RWPE2 (cell line): ENCODE data around the gene PRSS53.

Source experiments
- ATAC-seq: fragments of 200-7000 bp; cut with Tn5 transposase; 3 replicates; pipeline ENCODE4 v1.9.1; 2021; ENCODE audit warnings: low read depth
- DNase-seq: peaks from one replicate; pipeline ENCODE4 v3.0.0-alpha.2; 2020; ENCODE audit warnings: low spot score
- H3K27ac ChIP-seq: fragments of 450-650 bp; 2 replicates; pipeline ENCODE4 v1.5.1; 2017; ENCODE audit warnings: mild to moderate bottlenecking; ENCODE audit not compliant: poor library complexity, severe bottlenecking
- H3K27me3 ChIP-seq: fragments of 250-450 bp; sonication (Bioruptor Pico); 2 replicates; pipeline ENCODE4 v1.5.1; 2021; ENCODE audit warnings: mild to moderate bottlenecking, moderate library complexity; ENCODE audit not compliant: insufficient read depth, poor library complexity, severe bottlenecking
- H3K36me3 ChIP-seq: fragments of 250-450 bp; sonication (Bioruptor Pico); 2 replicates; pipeline ENCODE4 v1.5.1; 2020; ENCODE audit warnings: low read depth, mild to moderate bottlenecking, moderate library complexity
- H3K4me1 ChIP-seq: fragments of 250-450 bp; sonication (Bioruptor Pico); 2 replicates; pipeline ENCODE4 v1.5.1; 2021; ENCODE audit warnings: mild to moderate bottlenecking, moderate library complexity; ENCODE audit not compliant: insufficient read depth, poor library complexity, severe bottlenecking
- H3K4me3 ChIP-seq: fragments of 250-450 bp; sonication (Bioruptor Pico); 2 replicates; pipeline ENCODE4 v1.5.1; 2021; ENCODE audit warnings: mild to moderate bottlenecking, moderate library complexity; ENCODE audit not compliant: severe bottlenecking
- H3K9me3 ChIP-seq: fragments of 250-450 bp; sonication (Bioruptor Pico); 2 replicates; pipeline ENCODE4 v1.5.1; 2021; ENCODE audit warnings: mild to moderate bottlenecking, moderate library complexity; ENCODE audit not compliant: severe bottlenecking
- CTCF ChIP-seq: fragments of 450-650 bp; IDR thresholded peaks from one replicate; pipeline ENCODE4 v1.5.1; 2017; ENCODE audit warnings: mild to moderate bottlenecking, moderate library complexity; ENCODE audit not compliant: poor library complexity, severe bottlenecking

Gene PRSS53

DNA sequence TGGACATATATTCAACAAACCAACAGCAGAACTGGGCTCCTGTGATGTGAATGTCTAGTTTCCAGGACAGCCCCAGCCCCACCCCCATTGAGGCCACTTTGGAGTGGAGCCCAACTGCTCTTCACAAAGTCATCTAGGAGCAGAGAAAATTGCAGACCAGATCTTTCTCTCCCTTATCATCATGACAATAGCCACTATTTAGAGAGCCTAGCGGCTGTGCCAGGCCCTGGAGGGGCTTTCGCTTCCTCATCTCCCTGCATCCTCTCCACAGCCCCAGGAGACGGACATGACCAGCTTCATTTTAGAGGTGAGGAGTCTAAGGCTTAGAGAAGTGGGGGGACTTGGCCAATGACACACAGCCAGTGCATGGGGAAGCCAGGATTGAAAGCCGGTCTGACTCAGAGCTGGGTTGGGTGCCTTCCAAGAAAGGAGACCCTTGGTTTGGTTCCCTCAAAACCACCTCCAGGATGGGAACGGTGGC lies 45.4 kb upstream of the PRSS53 start:
- DNase-seq (no peak), ATAC-seq (no peak)
- TF ChIP-seq CTCF: no peak
- Histone ChIP-seq H3K27me3 (no peaks in the 10 kb centered on the region), H3K27ac (peak overlapping the region; percentile 91), H3K9me3 (no peaks in the 10 kb centered on the region), H3K4me3 (peak overlapping the region; percentile 53), H3K4me1 (peaks cover 52% of the 10 kb centered on the region), H3K36me3 (peaks cover 45% of the 10 kb centered on the region)

GRCh38 chr16:31133046-31133501 lies 44.3 kb upstream of the PRSS53 start:
- H3K27me3 ChIP-seq: no peaks in the 10 kb centered on the region
- TF ChIP-seq CTCF: no peak
- no peaks in the 10 kb centered on the region for H3K9me3 ChIP-seq
- no peak for ATAC-seq
- peaks cover 45% of the 10 kb centered on the region for H3K36me3 ChIP-seq
- H3K4me1 ChIP-seq: peaks cover 43% of the 10 kb centered on the region
- H3K27ac ChIP-seq: peak overlapping the region; percentile 91
- no peak overlapping the region for H3K4me3 ChIP-seq
- peak; percentile 47 for DNase-seq

DNA sequence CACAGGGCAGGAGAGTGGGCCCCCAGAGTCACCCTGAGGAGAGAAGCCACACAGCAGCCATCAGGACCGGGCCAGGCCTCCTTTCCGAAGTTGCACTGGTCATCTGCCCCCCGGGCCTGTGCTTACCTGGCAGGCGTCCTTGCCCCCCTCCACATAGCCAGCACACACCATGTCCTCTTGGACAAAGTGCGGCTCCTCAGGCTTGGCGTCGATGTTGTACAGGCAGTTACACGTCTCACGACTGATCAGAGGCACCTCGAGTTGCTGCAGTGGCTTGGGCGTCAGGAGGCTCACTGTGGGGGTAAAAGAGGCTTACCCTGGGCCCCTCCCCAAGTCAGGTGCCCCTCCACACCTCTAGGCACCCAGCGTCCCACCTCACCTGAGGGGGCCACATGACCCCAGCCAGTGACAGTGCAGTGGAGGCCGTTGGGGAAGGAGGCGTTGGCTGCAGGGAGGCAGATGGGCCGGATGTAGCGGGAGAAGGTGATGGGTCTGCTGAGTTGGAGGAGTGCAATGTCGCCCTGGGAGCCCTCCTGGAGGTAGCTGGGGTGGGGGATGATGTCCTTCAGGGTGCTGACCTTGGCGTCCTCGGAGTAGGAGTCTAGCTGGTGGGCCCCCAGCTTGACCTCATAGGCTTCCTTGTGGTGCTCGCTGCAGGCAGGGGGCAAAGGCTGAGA lies 43.7 kb upstream of the PRSS53 start:
- Histone ChIP-seq H3K36me3 (peaks cover 45% of the 10 kb centered on the region), H3K27me3 (no peaks in the 10 kb centered on the region), H3K27ac (peak overlapping the region; percentile 75), H3K4me3 (no peak overlapping the region), H3K9me3 (no peaks in the 10 kb centered on the region), H3K4me1 (peaks cover 41% of the 10 kb centered on the region)
- no peak for ATAC-seq
- DNase-seq: peak; percentile 63
- TF ChIP-seq CTCF: no peak

GRCh38 chr16:31131841-31132271 lies 43.1 kb upstream of the PRSS53 start:
- Histone ChIP-seq H3K9me3 (no peaks in the 10 kb centered on the region), H3K4me3 (no peak overlapping the region), H3K27ac (peak overlapping the region; percentile 75), H3K27me3 (no peaks in the 10 kb centered on the region), H3K4me1 (peaks cover 41% of the 10 kb centered on the region), H3K36me3 (peaks cover 45% of the 10 kb centered on the region)
- ATAC-seq (0 out of 3 replicates have a peak, but pooled peaks have one; percentile 4), DNase-seq (peak; percentile 61)
- TF ChIP-seq CTCF: no peak

- no peak overlapping the region for H3K4me3 ChIP-seq
- H3K9me3 ChIP-seq: no peaks in the 10 kb centered on the region
- peak overlapping the region; percentile 75 for H3K27ac ChIP-seq
- no peak for TF ChIP-seq CTCF
- H3K4me1 ChIP-seq: peaks cover 41% of the 10 kb centered on the region
- H3K36me3 ChIP-seq: peaks cover 45% of the 10 kb centered on the region
- peak; percentile 52 for DNase-seq
- ATAC-seq: no peak
- H3K27me3 ChIP-seq: no peaks in the 10 kb centered on the region
Observed at GRCh38 chr16:31131416-31131815, 42.7 kb upstream of the PRSS53 start.
